ENCODE measurements around the gene CRACDL. TPM values are rescaled to one million over a fixed set of nuclear protein-coding genes. Genes with fewer than 3 reads are reported as not detected.

The CRACDL gene
- total RNA-seq, 4 donors from 2014 or later: 5.7 to 11.8 (median 9.5) TPM

GRCh38 chr2:98804265-98804650 is 131.8 kb downstream of the CRACDL start:
- ATAC-seq (ENCODE audit: low FRiP score): no peak
- DNase-seq (ENCODE audit: low spot score): no peak
- TF ChIP-seq CTCF (IDR thresholded peaks at IDR 0.05): no peak

GRCh38 chr2:98803405-98804264 is 132.4 kb downstream of the CRACDL start:
- DNase-seq (ENCODE audit: low spot score) (no peak), ATAC-seq (ENCODE audit: low FRiP score) (no peak)
- TF ChIP-seq CTCF (IDR thresholded peaks at IDR 0.05): no peak

GRCh38 chr2:98802344-98802743 is 133.7 kb downstream of the CRACDL start:
- no peak for DNase-seq (ENCODE audit: low spot score)

GRCh38 chr2:98801921-98802321 is 134.1 kb downstream of the CRACDL start:
- TF ChIP-seq CTCF (IDR thresholded peaks at IDR 0.05): no peak
- ATAC-seq (ENCODE audit: low FRiP score) (no peak), DNase-seq (ENCODE audit: low spot score) (no peak)

More at GRCh38 chr2:98802344-98802743, 133.7 kb downstream of the CRACDL start:
- no peak for TF ChIP-seq CTCF (IDR thresholded peaks at IDR 0.05)
- no peak for ATAC-seq (ENCODE audit: low FRiP score)

- ATAC-seq (ENCODE audit: low FRiP score): no peak
- no peak for TF ChIP-seq CTCF (IDR thresholded peaks at IDR 0.05)
- no peak for DNase-seq (ENCODE audit: low spot score)
These were observed 134.7 kb downstream of the CRACDL start for GRCh38 chr2:98801286-98801685.

- no peak for TF ChIP-seq CTCF (IDR thresholded peaks at IDR 0.05)
- ATAC-seq (ENCODE audit: low FRiP score): no peak
- no peak for DNase-seq (ENCODE audit: low spot score)
These were observed 135.5 kb downstream of the CRACDL start for GRCh38 chr2:98800330-98801064.
